Type B pancreatic cell (in vitro differentiated cells): ENCODE measurements around the gene COX4I1. TPM values are rescaled to one million over a fixed set of nuclear protein-coding genes. Genes with fewer than 3 reads are reported as not detected.
A peak's percentile ranks its signal among the peaks of the same experiment; 100 is the strongest.

Source experiments
- DNase-seq: peaks from one replicate; pipeline ENCODE4 v3.0.0; 2021; ENCODE audit warnings: mixed read lengths; ENCODE audit not compliant: unreplicated experiment; ENCODE audit errors: extremely low spot score
- H3K27ac Mint-ChIP-seq: 2 replicates; pipeline ENCODE4 v1.8.0; 2021; ENCODE audit warnings: mild to moderate bottlenecking, mixed read lengths
- H3K27me3 Mint-ChIP-seq: 2 replicates; pipeline ENCODE4 v1.8.0; 2021; ENCODE audit warnings: mixed read lengths
- H3K36me3 Mint-ChIP-seq: 2 replicates; pipeline ENCODE4 v1.8.0; 2021; ENCODE audit warnings: mixed read lengths
- H3K4me1 Mint-ChIP-seq: one replicate; pipeline ENCODE4 v1.8.0; 2021; ENCODE audit warnings: mixed read lengths; ENCODE audit not compliant: unreplicated experiment
- H3K4me3 Mint-ChIP-seq: 2 replicates; pipeline ENCODE4 v1.8.0; 2021; ENCODE audit warnings: mild to moderate bottlenecking, mixed read lengths
- H3K9me3 Mint-ChIP-seq: 2 replicates; pipeline ENCODE4 v1.8.0; 2021; ENCODE audit warnings: mixed read lengths
- CTCF ChIP-seq: fragments of 200-600 bp; sonication (generic); conservative IDR thresholded peaks from 2 replicates; pipeline ENCODE4 v1.5.0; 2021; ENCODE audit warnings: antibody characterized with exemption, mild to moderate bottlenecking
- long read RNA-seq: library from polyadenylated mRNA; unstranded; transcript quantifications from one replicate; pipeline ENCODE4 v2.0.0, GENCODE V29; 2020
- total RNA-seq: library from RNA; stranded (reverse); gene quantifications from 2 replicates; pipeline ENCODE4 v1.2.1, GENCODE V29; 2021; ENCODE audit warnings: low replicate concordance

COX4I1 gene
- total RNA-seq = 524 and 674 TPM in 2 replicates
- long read RNA-seq, transcript COX4I1-215 (3 exons, 2,271 nt) = minor isoform, 27 of 579 reads
- long read RNA-seq, transcript COX4I1-217 (1 exons, 3,946 nt) = minor isoform, 6 of 579 reads
- long read RNA-seq, transcript COX4I1-201 (5 exons, 708 nt) = major isoform, 491 of 579 reads
- long read RNA-seq, partial matches to known transcripts = 12 of 579 reads
- long read RNA-seq, other reads (novel, unspliced or antisense) = 35 of 579 reads

DNA sequence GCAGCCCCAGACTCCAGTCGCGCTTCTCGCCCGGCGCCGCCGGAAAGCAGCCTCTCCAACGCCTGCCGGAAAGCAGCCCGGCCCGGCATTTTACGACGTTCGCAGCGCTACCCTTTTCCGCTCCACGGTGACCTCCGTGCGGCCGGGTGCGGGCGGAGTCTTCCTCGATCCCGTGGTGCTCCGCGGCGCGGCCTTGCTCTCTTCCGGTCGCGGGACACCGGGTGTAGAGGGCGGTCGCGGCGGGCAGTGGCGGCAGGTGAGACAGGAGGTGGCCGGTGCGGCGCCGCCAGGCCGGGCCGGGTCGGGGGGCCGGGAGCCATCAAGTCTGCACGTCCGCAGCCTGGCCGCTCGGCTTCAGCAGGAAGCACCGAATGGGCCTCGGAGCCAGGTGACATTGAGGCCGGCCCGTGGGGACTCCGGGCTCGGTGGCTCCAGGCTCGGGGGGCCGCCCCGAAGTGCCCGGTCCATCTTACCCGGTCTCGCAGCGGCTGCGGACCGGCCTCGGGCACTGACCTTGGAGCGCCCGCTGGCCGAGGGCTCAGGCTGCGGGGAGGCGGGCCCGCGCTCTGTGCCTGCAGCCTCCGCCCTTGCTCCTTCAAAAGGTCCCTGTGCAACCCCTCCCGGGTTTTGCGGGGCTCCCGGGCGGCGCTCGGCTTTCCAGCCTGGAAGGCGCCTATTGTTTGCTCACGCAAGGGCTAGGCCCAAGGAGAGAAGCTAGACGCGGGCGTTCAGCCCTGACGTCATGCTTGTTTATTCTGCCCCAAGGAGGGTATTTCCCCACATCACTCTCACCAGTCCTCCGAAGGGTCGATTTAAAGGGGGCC, at the start of gene COX4I1, which contains the start of gene EMC8:
COX4I1 (plus strand) TSS at position 199 of the 824 bp plus-strand sequence. CDS start 1,511 bp downstream, outside the sequence.
EMC8 (minus strand) TSS at position 48 of the 824 bp plus-strand sequence. CDS start 249 bp downstream, outside the sequence.
- H3K27ac Mint-ChIP-seq = peak within 1 kb of the TSS; percentile 98
- H3K9me3 Mint-ChIP-seq = no peaks in the 10 kb centered on the region
- H3K36me3 Mint-ChIP-seq = peaks cover 38% of the 10 kb centered on the region
- peak; percentile 95 for DNase-seq
- H3K4me1 Mint-ChIP-seq = peaks cover 27% of the 10 kb centered on the region
- peak within 1 kb of the TSS; percentile 95 for H3K4me3 Mint-ChIP-seq
- no peak for TF ChIP-seq CTCF
- H3K27me3 Mint-ChIP-seq = no peaks in the 10 kb centered on the region

- H3K27me3 Mint-ChIP-seq = peaks cover 42% of the 10 kb centered on the region
- peaks cover 12% of the 10 kb centered on the region for H3K4me1 Mint-ChIP-seq
- no peak overlapping the region for H3K27ac Mint-ChIP-seq
- DNase-seq = no peak
- no peaks in the 10 kb centered on the region for H3K36me3 Mint-ChIP-seq
- peak overlapping the region; percentile 90 for H3K4me3 Mint-ChIP-seq
- no peak for TF ChIP-seq CTCF
- no peaks in the 10 kb centered on the region for H3K9me3 Mint-ChIP-seq
Measured at GRCh38 chr16:85749771-85750145, 49.7 kb upstream of the COX4I1 start.

- TF ChIP-seq CTCF = peak; percentile 20
- H3K27me3 Mint-ChIP-seq = peaks cover 42% of the 10 kb centered on the region
- peak overlapping the region; percentile 90 for H3K4me3 Mint-ChIP-seq
- H3K27ac Mint-ChIP-seq = peak overlapping the region; percentile 43
- peaks cover 12% of the 10 kb centered on the region for H3K4me1 Mint-ChIP-seq
- no peaks in the 10 kb centered on the region for H3K36me3 Mint-ChIP-seq
- no peaks in the 10 kb centered on the region for H3K9me3 Mint-ChIP-seq
- no peak for DNase-seq
Measured at GRCh38 chr16:85750146-85750826, 49.2 kb upstream of the COX4I1 start.

DNA sequence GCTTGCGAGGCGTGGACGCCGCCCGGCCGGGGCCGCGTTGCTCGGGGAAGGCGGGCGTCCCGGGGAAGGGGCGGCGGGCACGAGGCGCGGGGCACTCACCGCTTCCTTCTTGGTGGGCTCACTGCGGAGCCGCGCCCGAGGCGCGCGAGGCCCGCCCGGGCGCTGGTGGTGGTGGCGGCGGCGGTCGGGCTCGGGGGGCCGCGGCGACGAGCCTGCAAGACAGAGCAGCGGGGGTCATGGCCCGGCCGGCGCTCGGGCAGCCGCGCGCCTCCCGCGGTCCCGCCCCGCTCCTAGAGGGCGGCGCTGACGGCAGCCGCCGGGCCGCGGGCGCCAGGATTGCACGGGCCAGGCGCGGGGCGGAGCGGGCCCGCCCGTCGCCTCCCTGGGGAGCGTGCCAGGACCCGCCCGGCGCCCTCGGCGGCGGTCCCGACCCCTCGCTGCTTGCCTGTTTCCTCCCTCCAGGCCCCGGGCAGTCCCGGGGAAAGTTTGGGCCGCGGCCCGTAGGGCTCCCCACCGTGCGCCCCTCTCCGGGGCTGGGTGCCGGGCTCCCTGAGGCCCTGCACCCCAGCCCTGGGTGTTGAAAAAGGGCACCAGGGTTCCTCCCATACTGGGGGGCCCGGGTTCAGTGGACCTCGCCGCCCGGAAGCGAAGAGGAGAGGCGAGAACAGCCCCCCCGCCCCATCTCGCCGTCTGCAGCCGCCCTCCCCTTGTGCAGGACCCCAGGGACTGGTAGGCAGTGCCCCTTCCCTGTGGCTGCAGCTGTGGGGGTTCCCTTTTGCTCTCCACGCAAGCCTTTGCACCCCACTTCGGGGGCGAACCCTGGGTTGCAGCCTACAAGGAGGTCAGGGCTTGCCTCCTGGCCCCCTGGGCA, 48.4 kb upstream of the COX4I1 start, which contains the start of gene C16orf74:
C16orf74 (minus strand) TSS at position 270 of the 871 bp plus-strand sequence. CDS start 15,879 bp downstream, outside the sequence.
- Mint-ChIP-seq H3K9me3 (no peaks in the 10 kb centered on the region), H3K27ac (peak within 1 kb of the TSS; percentile 43), H3K27me3 (peaks cover 38% of the 10 kb centered on the region), H3K4me3 (peak within 1 kb of the TSS; percentile 90), H3K4me1 (peaks cover 12% of the 10 kb centered on the region), H3K36me3 (no peaks in the 10 kb centered on the region)
- DNase-seq = no peak
- no peak for TF ChIP-seq CTCF
